DMS153 treated with DMSO at 0.1 percent for 48 hours (cell line): ENCODE data around the gene PTN.

Experiments
- DNase-seq: peaks from one replicate; lab custom pipeline; 2025; ENCODE audit not compliant: unreplicated experiment; lab: John Stamatoyannopoulos, UW

Gene PTN, protein sequence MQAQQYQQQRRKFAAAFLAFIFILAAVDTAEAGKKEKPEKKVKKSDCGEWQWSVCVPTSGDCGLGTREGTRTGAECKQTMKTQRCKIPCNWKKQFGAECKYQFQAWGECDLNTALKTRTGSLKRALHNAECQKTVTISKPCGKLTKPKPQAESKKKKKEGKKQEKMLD

DNA sequence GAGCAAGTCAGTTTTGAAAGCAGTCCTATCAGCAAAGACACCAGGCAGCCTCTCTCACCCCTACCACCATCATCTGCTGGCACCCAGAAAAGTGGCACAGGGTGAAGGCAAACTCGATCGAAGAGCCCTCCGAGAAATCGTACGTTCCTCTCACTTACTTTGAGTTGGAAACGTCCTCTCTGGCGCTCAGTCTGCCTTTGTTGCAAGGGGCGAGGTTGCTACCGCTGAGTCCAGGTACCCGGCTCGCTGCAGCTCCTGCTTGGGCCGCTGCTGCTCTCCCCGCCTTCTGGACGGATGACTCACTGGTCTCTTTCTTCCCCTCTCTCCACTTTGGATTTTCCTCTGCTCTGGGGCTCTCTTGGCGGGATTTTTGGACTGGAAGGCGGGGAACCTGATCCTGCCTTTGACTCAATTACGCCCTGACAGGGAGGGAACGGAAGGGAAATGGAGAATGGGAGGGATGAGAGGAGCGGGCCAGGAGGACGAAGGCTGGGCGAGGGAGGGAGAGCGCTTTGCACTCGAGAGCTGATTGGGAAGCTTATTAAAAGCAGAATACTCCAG, at the start of gene PTN:
Gene PTN (minus strand): TSS at position 453 of the 561 bp plus-strand sequence. CDS start 88,760 bp downstream, outside the sequence.
- DNase-seq: no peak

DNA sequence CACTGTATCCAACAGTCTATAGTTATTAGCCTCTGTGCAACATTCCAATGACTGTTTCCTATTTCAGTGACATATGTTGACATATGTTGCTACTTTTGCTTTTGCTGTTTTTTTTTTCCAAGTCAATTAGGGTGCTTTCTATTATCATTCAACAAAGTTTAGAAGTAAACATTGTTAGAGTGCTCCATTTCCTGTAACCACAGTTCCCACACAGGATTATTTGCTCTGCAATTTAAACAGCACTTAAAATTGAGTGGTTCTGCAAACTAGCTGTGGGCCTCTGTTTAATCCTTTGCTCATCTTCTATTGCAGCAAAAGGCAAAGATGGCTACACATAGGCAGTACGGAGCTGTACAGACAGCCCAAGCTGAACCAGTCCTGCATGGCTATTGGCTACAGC, 46.5 kb upstream of the PTN start:
- DNase-seq: peak; percentile 26

DNA sequence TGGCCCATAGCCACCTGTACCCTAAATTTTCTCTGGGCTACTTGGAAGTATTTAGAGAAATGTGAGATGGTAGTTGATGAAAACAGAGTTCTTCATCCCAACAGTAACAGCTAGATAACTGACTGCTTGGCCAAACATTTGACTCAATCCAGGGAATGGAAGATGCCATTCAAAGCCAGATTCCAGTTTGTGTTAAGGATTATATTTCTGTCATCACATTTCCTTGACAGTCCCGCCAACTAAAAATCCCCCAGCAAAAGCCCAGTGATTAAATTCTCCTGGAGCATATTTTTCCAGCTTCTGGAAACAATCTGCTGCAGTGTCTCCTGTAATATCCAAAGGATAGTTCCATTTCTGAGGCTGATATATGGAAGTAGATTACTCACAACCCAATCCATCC, 45.4 kb upstream of the PTN start:
- DNase-seq: no peak

DNA sequence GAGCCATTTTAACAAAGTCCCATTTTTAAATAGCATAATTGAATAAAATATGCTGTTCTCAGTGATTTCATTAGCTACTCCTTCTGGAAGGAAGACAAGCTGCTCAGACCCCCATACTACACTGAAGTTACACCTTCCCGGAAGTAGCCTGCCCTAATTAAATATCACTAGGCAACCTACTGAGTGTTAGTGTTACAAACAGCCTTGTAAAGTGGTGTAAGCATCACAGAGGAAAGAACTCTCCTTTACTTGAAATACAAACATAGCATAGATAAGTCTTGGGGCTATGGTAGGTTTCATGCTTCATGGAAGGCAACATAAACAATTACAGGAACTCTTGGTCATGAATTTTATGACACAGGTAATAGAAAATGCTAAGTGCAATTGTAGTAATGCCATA, 43.4 kb upstream of the PTN start:
- DNase-seq: no peak

DNA sequence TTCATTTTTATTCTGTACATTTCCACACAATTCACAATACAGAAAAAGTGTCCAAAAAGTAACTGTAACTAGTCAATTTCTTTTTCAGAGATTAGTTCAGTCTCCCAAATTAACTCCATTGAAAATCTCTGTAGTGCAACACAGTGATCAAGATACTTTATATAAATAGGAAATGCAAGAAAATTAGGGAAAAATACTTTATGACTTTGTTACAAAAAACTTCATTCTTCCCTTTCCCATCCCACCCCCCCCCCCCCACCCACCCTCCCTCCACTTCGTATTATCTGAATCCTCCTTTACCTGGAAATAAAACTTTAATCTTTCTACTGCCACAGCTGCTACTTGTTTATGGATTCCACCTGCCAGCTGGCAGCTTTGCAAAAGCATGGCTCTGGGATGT, 37.5 kb upstream of the PTN start:
- no peak for DNase-seq

DNA sequence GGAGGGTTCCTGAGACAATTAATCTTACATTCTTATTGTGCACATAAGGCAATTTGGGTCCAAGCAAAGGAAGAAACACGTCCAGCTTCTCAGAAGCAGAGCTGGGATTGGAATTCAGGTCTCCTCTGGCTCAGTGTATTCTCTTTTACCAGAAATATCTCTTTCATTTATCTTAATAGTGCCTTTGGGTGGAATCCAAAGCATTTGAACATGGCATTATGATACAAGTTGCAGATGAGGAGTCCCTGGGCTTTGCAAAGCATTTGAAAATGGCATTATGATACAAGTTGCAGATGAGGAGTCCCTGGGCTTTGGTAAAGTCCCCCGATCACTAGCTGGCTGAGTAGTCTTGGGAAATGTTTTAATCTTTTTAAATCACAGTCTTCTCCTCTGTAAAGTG, 30.0 kb upstream of the PTN start:
- DNase-seq: no peak

DNA sequence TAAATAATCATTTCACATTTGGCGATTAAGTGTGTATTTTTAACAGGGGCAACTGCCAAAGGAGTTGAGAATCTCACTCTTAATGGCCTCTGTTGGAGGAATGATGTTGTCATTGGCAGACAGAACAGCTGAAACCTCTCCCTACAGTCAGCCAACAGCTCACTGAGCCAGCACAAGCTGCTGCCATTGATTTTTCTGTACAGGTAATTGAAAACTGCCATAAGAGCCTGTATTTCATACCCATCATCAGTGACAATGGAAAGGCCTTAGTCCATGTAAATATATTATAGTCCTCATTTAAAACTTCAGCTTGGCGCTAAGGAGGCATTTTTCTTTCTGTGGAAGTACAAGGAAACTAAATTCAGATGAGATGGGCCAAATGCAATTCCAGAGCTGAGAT, 28.1 kb upstream of the PTN start:
- no peak for DNase-seq

DNA sequence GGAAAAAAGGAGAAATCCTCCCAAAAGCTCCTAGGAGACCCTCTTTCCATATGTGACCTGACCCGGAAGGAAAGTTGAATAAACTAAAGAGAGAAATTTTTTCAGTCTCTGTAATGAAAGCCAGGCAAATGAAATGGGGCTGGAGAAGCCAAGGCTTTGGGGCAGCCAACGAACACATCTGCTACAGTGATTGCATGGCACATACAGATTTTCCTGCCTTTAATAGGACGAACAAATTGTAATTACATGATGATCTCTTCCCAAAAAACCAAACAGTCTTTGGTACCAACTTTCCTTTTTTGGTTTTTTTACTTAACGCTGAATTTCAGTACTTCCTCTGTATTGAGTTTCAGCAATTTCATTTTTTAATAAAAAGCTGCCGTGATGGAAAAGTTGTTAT, 23.5 kb upstream of the PTN start:
- no peak for DNase-seq

DNA sequence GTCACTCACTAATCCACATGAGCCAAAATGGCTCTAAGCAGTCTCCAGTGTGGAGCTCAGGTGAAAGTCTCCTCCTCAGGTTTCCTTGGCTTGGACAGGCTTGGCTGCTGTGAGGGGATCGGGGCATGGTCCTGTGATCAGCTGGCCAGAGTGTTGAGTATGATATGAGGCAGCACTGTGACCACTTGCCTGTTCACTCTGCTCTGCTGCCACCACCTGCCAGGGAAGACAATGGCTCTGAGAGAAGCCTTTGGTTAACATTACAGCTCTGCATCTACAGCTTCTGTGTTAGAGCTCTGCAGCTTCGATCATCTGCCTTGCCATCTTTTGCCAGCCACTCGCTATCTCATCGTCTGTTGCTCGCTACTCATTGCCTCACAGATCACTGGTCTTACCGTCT, 20.1 kb upstream of the PTN start:
- DNase-seq: no peak

DNA sequence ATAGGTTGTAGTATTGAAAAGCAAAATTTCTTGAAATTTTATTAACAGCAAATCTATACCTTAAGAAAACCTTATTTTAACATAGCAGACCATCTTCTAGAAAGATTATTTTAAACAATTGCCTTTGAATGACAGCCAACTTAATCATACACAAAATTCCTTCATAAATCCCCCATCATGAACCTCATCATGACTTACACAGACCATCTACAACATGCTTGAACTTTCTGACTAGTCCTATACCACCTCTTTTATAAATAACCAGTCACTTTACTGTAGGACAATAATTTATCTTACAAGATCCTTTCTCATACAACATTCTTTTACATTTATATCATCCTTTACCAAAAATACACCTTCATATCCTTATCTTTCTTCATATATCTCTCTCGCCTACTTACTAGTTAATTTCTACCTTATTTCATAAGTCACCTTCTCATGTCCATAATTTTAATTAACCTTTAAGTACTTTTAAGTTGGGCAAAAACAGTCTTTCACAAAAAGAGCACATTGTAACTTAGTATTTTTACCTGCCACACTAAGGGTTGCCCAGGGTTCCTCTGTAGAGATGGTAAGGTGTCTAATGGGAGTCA, 16.6 kb upstream of the PTN start:
- no peak for DNase-seq

DNA sequence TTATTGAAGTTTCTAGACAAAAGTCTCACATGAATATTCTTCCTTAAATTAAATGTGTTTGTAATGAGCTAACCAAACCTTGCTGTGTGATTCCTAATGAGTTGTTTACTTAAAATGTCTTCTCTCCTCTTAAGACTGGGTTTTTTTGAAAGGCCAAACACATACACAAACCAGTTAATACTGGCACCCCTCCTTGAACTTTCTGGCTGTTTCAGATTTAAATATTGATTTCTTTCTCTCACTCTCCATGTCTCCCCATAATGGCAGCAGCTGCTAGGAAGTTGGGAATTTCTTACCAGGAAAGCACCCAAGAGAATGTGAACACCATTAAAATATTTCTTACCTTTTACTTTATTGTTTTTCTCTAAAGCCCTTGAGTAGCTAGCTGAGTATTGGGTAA, 11.4 kb upstream of the PTN start:
- DNase-seq: no peak

DNA sequence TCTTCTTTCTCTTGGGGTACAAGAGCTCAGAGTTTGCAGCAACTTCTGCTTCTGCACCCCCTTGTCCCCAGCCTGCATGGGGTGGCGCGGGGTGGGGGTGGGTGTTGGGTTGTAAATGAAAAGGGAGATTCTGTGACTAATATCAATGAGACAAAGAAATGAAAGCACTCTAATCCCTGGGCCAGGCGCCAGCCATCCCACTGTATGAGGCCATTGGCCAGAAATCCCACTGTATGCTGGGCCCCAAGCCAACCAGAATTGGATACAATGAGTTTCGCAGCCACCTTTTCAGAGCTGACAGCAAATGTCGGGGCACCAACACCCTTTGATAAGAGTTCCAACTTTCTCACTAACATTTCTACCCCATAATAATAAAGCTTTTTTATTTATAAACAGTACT, 10.9 kb upstream of the PTN start:
- DNase-seq: peak; percentile 62

DNA sequence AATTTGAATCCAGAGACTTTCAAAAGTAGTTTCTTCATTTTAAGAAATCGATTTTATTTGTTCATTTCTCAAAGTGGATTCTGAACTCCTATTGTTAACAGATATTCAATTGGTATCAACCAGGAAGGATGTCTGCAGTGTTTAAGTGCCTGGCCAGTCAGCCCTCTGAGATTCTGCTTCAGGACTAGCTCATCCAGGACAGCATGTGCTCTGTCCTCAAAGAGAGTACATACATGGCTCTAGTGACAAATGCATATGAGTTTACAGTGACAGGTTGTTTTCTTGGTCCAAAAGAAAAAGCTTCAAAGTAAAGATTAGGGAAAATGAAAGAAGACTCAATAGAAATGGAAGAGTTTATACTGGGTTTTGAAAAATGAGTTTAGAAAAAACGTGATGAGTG, 8.4 kb upstream of the PTN start:
- DNase-seq: no peak

DNA sequence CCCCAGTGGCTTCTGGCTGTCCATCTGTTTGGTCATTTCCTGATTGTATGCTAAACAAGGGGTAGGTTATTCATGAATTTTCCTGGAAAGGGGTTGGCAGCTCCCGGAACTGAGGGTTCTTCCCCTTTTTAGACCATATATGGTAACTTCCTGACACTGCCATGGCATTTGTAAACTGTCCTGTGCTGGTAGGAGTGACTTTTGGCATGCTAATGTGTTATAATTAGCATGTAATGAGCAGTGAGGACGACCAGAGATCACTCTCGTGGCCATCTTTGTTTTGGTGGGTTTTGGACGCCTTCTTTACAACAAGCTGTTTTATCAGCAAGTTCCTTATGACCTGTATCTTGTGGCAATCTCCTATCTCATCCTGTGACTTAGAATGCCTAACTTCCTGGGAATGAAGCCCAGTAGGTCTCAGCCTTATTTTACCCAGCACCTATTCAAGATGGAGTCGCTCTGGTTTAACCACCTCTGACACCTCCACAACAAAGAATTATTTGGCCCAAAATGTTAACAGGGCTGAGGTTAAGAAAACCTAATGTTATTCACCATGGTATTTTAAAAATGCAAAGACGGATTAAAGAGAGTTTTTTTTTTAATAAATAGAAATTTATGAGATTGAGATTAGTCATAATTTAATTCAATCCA, 2.4 kb upstream of the PTN start:
- DNase-seq: no peak

DNA sequence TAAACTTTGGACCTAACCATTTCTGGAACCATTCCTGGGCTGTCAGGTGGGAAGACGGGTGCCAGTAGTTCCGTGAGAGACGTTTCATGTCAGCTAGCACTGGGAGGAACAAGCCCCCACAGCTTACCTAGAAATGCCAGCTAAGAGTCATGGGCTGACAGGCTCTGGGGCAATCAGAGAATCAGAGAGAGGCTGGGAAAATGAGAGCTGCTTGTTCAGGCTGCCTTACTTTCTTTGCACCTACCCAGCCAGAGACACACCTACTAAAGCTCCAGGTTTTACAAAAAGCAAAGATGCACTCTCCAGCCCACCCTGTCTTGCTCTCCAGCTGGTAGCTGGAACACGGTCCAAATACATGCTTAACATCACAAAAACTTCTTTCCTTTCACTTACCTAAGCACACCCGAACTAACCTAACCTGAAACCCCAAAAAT, 688 bp downstream of the PTN start:
- DNase-seq: no peak

DNA sequence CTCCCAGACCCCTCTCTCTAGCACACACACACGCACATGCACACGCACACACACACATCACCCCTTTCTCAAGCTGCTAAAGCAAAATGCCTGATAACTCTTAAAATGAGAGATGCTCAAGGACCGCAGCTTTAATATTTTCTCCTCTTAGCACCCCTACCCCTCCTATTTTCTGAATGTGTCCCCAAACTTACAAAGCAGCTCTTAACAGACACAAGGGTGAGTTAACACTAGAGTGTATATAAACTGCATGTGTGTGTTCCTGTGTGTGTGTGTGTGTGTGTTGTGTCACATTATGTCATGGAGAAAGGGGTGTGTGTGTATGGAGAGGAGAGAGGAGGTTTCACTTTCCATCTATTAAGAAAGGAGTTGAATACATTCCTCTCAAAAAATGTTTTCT, 1.3 kb downstream of the PTN start:
- no peak for DNase-seq

DNA sequence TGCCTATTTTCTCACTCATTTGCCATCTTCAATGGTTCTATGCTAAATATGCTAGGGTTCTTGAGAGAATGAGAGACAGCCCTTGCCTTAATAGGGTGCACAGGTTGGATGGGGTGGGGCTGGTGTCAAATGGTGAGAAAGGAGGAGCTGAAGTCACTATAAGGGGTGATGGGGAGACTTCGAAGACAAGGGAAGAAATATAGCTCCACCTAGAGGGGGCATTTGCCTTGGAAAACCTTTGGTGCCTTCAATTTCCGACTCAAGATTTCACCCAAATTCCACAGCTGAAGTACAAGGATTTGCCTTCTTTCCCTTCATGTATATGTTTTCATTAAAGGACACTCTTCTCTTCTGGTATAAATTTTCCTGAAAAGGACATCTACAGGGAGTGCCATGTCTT, 5.6 kb downstream of the PTN start:
- DNase-seq: no peak

DNA sequence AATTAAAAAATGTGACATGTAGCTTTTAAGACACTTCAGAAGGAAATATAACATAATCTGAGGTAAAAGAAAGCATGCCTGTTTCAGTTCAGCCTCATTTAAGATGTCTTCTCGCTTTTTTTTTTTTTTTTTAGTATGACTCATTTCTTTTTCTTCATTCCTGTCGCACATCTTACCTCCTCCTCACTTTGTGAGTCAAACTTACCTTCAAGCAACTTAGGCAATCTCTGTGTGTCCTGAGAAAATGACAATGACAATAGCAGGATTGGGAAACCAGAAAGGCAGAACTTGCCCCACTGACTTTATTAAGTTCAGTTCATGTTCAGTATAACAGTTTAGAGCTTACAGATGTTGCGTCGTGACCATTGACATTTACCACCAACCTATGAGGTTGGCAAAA, 7.7 kb downstream of the PTN start:
- DNase-seq: no peak

DNA sequence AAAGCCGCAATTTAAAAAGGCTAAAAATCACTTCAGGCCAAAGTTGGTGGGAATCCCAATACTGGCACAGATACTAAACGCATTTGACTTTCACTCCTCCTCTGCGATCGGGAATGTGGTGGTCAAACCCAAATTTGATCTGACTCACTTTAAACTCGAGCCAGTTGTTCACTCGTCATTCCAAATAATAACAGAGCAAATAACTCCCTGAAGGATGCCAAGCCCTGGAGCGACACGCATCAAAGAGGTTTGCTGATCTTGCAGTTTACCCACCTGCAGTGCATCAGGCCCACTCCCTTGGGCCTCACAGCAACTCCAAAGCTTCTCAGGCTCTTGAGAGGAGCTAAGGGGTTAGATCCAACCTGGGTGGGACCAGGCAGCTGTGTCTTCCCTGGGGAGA, 12.2 kb downstream of the PTN start:
- DNase-seq: no peak

DNA sequence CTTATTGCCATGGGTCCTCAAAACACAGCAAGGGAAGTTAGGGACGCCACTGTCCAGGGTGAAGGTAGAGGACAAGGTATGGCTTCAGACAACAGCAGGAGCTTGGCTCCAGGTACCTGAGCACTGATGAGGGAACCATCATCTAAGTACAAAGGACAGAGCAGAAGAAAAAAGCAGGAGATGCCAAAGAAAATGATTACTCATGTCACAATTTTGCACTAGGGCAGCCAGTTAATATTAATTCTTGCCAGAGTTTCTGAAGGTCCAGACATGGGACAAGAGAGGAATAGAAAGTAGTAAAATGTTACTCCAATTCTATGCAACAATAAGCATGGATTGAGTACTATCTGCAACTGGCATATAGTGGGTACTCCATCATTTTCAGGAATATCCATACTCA, 14.1 kb downstream of the PTN start:
- DNase-seq: no peak

DNA sequence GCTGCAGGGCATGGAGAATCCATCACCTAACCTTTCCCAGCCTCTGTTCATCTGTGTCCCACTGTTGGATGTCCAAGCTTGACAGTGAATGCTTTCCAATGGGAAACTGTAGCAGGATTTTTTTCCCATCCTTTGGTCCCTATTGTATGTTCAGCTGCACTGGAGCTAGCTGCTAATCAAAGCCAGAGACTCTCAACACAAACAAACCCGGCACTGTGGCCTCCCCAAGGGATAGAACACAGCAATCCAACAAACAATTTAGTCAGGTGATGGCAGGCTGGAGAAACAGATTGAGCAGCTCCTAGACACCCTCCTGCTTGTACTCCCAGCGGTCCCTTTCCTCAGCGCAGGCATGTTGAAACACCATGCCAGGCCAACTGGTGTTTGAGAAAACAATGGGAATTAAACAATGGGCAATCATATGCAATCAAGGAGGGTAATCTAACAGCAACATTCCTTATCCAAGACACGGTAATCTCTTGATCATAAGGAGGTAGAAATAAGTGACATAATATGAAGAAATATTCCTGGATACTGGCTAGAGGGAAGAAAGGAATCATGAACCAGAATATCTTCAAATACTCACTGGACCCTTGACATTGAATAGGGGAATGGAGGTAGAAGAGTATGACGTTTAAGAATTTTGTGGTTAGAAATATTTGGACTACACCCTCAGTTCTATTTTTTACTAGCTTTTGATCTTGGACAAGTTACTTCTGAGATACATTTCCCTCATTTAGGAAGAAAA, 15.0 kb downstream of the PTN start:
- no peak for DNase-seq

DNA sequence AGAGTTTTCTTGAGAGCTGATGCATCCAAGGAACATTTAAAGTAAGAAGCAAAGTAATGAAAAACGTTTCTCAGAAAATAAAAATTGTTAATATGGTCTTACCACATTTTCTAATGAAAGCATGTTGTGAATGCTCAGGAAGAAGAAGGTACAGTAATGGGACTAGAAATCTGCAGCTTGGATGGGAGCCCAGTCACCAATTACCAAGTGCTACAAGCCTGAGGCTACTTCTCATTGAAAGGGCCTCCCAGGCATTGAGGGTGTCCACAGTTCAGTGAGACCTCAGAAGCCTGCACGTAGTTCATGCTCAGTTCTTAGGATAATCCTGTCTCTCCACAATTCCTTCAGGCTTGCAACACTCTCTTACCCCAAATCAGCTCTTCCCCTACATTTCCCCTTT, 17.6 kb downstream of the PTN start:
- no peak for DNase-seq
